ENCODE measurements around the gene ZNF57.
"Not testable (repeated sequence)": the region's sequence is repeated elsewhere in the genome, so short reads cannot be mapped to it uniquely, and the experiment has no call there.

ZNF57 gene

GRCh38 chr19:2917275-2918184 is 16.8 kb downstream of the ZNF57 start:
- DNase-seq: no peak
- TF ChIP-seq POLR2A (IDR thresholded peaks at IDR 0.05; ENCODE audit: low read length): no peak
- TF ChIP-seq GATA1 (IDR thresholded peaks at IDR 0.05; ENCODE audit: low read depth, low read length): no peak

DNA sequence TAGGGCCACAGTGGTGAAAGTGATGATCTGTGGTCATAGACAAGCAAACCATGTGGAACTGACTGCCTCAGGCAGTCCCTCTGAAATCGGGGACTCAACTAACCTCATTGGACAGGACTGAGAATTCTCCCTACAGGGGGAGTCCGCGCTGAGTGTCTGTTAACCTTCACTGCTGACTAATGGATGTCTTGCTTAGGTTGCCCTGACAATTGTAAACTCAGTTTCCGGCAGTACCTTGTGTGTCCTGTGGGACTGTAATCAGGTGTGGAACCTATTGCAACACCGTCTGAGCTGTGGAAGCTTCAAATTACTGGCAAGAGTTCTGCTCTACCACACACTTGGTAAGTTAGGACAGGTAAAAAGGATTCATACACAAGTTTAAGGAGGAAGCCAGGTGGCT is 22.3 kb downstream of the ZNF57 start:
- TF ChIP-seq POLR2A (IDR thresholded peaks at IDR 0.05; ENCODE audit: low read length) (no peak), GATA1 (IDR thresholded peaks at IDR 0.05; ENCODE audit: low read depth, low read length) (no peak)
- DNase-seq: no peak

DNA sequence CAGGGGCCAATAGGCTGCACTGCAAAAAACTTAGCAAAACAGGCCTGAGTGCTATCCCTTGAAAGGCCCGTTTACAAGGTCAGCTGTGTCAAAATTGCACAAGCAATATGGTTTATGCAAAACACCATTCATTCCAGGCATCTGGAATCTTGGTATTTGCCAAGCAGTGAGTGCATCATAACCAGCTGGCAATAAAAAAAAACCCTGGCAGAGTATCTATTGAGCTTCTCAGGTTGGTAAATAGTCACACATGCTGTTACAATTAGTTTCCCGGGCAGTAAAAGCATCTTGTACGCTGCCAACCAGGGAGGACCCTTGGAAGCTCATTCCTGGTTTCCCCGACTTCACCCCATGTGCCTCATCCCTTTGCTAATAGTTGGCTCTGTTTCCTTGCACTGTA is 22.8 kb downstream of the ZNF57 start:
- TF ChIP-seq POLR2A (IDR thresholded peaks at IDR 0.05; ENCODE audit: low read length) (no peak), GATA1 (IDR thresholded peaks at IDR 0.05; ENCODE audit: low read depth, low read length) (no peak)
- DNase-seq: no peak

GRCh38 chr19:2926341-2927031 is 25.8 kb downstream of the ZNF57 start:
- TF ChIP-seq POLR2A (IDR thresholded peaks at IDR 0.05; ENCODE audit: low read length): no peak
- no peak for TF ChIP-seq GATA1 (IDR thresholded peaks at IDR 0.05; ENCODE audit: low read depth, low read length)
- DNase-seq: no peak

- no peak for DNase-seq
- TF ChIP-seq POLR2A (IDR thresholded peaks at IDR 0.05; ENCODE audit: low read length) (no peak), GATA1 (IDR thresholded peaks at IDR 0.05; ENCODE audit: low read depth, low read length) (no peak)
Observed at GRCh38 chr19:2927032-2927430, 26.3 kb downstream of the ZNF57 start.

DNA sequence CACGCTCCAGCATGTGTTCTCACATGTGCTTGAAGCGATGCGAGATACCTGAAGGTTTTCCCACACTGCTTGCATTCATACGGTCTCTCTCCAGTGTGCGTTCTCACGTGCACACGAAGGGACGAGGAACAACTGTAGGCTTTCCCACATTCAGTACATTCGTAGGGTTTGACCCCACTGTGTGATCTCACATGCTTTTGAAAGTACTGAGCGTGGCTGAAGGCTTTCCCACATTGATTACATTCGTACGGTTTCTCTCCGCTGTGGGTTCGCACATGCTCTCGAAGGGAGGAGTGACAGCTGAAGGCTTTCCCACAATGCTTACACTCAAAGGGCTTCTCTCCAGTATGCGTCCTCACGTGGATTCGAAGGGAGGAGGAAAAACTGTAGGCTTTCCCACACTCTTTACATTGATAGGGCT is 32.8 kb downstream of the ZNF57 start:
- DNase-seq: no peak
- TF ChIP-seq POLR2A (IDR thresholded peaks at IDR 0.05; ENCODE audit: low read length) (no peak), GATA1 (IDR thresholded peaks at IDR 0.05; ENCODE audit: low read depth, low read length) (no peak)

DNA sequence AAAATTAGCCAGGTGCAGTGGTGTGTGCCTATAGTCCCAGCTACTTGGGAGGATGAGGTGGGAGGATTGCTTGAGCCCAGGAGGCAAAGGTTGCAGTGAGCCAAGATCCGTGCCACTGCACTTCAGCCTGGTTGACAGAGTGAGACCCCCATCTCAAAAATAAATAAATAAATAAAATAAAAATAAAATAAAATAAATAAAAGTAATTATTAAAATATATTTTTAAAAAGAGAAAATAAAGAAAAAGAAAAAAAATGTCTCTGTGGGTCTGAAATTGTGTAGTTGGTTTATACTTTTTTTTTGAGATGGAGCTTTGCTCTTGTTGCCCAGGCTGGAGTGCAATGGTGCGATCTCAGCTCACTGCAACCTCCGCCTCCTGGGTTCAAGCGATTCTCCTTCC is 35.1 kb downstream of the ZNF57 start:
- not testable (repeated sequence) for DNase-seq

GRCh38 chr19:2942928-2943640 is 42.4 kb downstream of the ZNF57 start:
- no peak for DNase-seq

GRCh38 chr19:2944403-2944774 is 43.7 kb downstream of the ZNF57 start:
- TF ChIP-seq GATA1 (IDR thresholded peaks at IDR 0.05; ENCODE audit: low read depth, low read length) (no peak), POLR2A (IDR thresholded peaks at IDR 0.05; ENCODE audit: low read length) (no peak)
- no peak for DNase-seq

More at GRCh38 chr19:2942928-2943640, 42.4 kb downstream of the ZNF57 start:
- TF ChIP-seq GATA1 (IDR thresholded peaks at IDR 0.05; ENCODE audit: low read depth, low read length) (no peak), POLR2A (IDR thresholded peaks at IDR 0.05; ENCODE audit: low read length) (no peak)

DNA sequence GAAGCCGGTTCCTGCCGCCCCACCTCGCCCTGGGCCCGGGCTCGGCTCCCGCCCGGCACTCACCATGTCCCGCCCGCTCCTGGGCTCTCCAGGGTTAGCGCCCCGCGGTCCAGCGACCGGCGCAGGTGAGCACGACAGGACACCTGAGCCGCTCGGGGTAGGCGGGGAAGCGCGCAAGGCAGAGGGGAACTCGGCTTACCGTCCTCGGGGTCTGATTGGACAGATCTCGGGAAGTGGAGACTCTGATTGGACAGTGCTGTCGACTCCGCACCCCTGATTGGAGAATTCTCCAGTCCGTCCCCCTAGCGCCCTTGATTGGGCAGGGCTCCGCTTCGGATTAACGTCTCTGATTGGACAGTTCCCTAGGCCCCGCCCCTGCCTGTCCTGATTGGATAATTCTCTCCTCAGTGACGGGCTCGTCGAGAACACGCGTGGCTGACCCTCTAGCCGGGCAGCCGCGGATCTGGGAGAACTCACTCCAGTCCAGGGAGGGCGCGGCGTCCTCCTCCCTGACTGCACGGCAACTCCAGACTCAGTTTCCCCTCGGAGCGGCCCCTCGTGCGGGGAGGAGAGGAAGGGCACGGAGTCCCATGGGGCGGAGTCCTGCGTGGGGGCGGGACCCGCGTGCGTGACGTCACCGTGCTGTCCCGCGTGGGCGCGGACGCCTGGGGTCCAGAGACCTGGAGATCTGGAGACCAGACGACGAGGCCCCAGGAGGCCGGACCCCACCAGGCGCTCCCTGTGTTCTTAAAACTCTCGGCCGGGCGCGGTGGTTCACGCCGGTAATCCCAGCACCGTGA is 44.2 kb downstream of the ZNF57 start, which contains the start of gene ZNF77:
ZNF77 (minus strand) TSS at position 197 of the 800 bp plus-strand sequence; CDS start at position 66, 131 bp downstream.
- DNase-seq: peak; percentile 76 to 83
- TF ChIP-seq POLR2A (IDR thresholded peaks at IDR 0.05; ENCODE audit: low read length) (peak; percentile 35), GATA1 (IDR thresholded peaks at IDR 0.05; ENCODE audit: low read depth, low read length) (no peak)

DNA sequence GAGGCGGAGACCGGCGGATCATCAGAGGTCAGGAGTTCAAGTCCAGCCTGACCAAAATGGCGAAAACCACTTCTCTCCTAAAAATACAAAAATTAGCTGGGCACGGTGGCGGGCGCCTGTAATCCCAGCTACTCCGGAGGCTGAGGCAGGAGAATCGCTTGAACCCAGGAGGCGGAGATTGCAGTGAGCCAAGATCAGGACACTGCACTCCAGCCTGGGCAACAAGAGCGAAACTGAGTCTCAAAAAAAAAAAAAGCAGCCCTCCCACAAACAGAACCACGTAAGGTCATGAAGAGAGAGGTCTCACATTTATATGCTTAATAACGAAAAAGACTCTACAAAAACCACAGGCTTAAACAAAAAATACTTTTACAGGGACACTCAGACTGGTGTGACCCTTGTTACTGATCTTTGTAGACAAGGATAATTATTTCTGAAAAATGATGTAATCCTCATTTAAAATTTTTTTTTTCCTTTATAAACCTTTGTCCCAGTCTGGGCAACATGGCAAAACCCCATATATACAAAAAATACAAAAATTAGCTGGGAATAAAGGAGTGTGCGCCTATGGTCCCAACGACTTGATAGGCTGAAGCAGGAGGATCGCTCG is 45.0 kb downstream of the ZNF57 start:
- TF ChIP-seq GATA1 (IDR thresholded peaks at IDR 0.05; ENCODE audit: low read depth, low read length) (no peak), POLR2A (IDR thresholded peaks at IDR 0.05; ENCODE audit: low read length) (no peak)

GRCh38 chr19:2949939-2950285 is 49.2 kb downstream of the ZNF57 start:
- TF ChIP-seq POLR2A (IDR thresholded peaks at IDR 0.05; ENCODE audit: low read length): no peak
- peak; percentile 82 for TF ChIP-seq GATA1 (IDR thresholded peaks at IDR 0.05; ENCODE audit: low read depth, low read length)
- peak; percentile 91 to 95 for DNase-seq

More for the DNA sequence above, 45.0 kb downstream of the ZNF57 start:
- no peak for DNase-seq
